Large intestine (tissue), 3 donors: Measurements from ENCODE around the gene CINP. TPM values are rescaled to one million over a fixed set of nuclear protein-coding genes. Genes with fewer than 3 reads are reported as not detected.
A peak's percentile ranks its signal among the peaks of the same experiment; 100 is the strongest.

Experiments
- DNase-seq, 2 donors: peaks; one replicate each; pipeline versions ENCODE4 v3.0.0 to v3.0.0-alpha.2; 2013
- H3K27ac ChIP-seq: one replicate; pipeline ENCODE4 v1.5.1; 2013; ENCODE audit warnings: low read length
- H3K27me3 ChIP-seq: 2 replicates; pipeline ENCODE4 v1.6.1; 2013; ENCODE audit warnings: low read length; ENCODE audit not compliant: control insufficient read depth, insufficient read depth
- H3K36me3 ChIP-seq: 2 replicates; pipeline ENCODE4 v1.6.1; 2013; ENCODE audit warnings: low read length; ENCODE audit not compliant: control insufficient read depth, insufficient read depth
- H3K4me1 ChIP-seq: one replicate; pipeline ENCODE4 v1.6.1; 2013; ENCODE audit warnings: low read length; ENCODE audit not compliant: control insufficient read depth, insufficient read depth
- H3K4me3 ChIP-seq: one replicate; pipeline ENCODE4 v1.5.1; 2013; ENCODE audit warnings: low read length
- H3K9me3 ChIP-seq: one replicate; pipeline ENCODE4 v1.6.1; 2013; ENCODE audit warnings: mild to moderate bottlenecking, low read depth, low read length, moderate library complexity; ENCODE audit not compliant: control insufficient read depth
- WGBS: methylation state at CpG from one replicate; pipeline ENCODE4 v1.1.5; 2013; ENCODE audit warnings: low lambda C conversion rate; ENCODE audit not compliant: insufficient coverage; 5-methylcytosine and 5-hydroxymethylcytosine counted together
- polyA plus RNA-seq: library from polyadenylated mRNA; unstranded; fragments of 120-200 nt; gene quantifications from one replicate; pipeline ENCODE4 v1.2.1, GENCODE V29; 2013

The CINP gene
- polyA plus RNA-seq, 1 donor = 33.4 TPM

GRCh38 chr14:102387086-102387485 is 24.4 kb upstream of the CINP start:
- no peak for DNase-seq
- H3K27ac ChIP-seq = no peak overlapping the region
- H3K9me3 ChIP-seq = no peaks in the 10 kb centered on the region
- peaks cover 2% of the 10 kb centered on the region for H3K36me3 ChIP-seq
- H3K4me3 ChIP-seq = no peak overlapping the region
- no peaks in the 10 kb centered on the region for H3K27me3 ChIP-seq
- H3K4me1 ChIP-seq = peaks cover 4% of the 10 kb centered on the region

GRCh38 chr14:102378830-102379229 is 16.1 kb upstream of the CINP start:
- no peak for DNase-seq
- Histone ChIP-seq H3K27me3 (no peaks in the 10 kb centered on the region), H3K4me1 (no peaks in the 10 kb centered on the region), H3K27ac (no peak overlapping the region), H3K4me3 (no peak overlapping the region), H3K9me3 (no peaks in the 10 kb centered on the region), H3K36me3 (peaks cover 19% of the 10 kb centered on the region)
- WGBS = no CpG with 5 or more reads among the region's 9 CpGs

GRCh38 chr14:102377696-102378095 is 15.0 kb upstream of the CINP start:
- Histone ChIP-seq H3K27ac (no peak overlapping the region), H3K36me3 (peaks cover 19% of the 10 kb centered on the region), H3K4me1 (no peaks in the 10 kb centered on the region), H3K9me3 (no peaks in the 10 kb centered on the region), H3K27me3 (no peaks in the 10 kb centered on the region), H3K4me3 (no peak overlapping the region)
- no peak for DNase-seq

- Histone ChIP-seq H3K4me1 (no peaks in the 10 kb centered on the region), H3K36me3 (peaks cover 17% of the 10 kb centered on the region), H3K4me3 (no peak overlapping the region), H3K27ac (no peak overlapping the region), H3K27me3 (no peaks in the 10 kb centered on the region), H3K9me3 (no peaks in the 10 kb centered on the region)
- no peak for DNase-seq
- 100% methylated on average over 1 of the region's 5 CpGs for WGBS
These were observed 12.4 kb upstream of the CINP start for GRCh38 chr14:102375119-102375518.

GRCh38 chr14:102374264-102374663 is 11.6 kb upstream of the CINP start:
- peaks cover 15% of the 10 kb centered on the region for H3K36me3 ChIP-seq
- H3K27ac ChIP-seq = no peak overlapping the region
- no peaks in the 10 kb centered on the region for H3K4me1 ChIP-seq
- DNase-seq = no peak
- H3K27me3 ChIP-seq = no peaks in the 10 kb centered on the region
- no peak overlapping the region for H3K4me3 ChIP-seq
- no peaks in the 10 kb centered on the region for H3K9me3 ChIP-seq
- WGBS = no CpG with 5 or more reads among the region's 2 CpGs

- WGBS = no CpG with 5 or more reads among the region's 3 CpGs
- peaks cover 12% of the 10 kb centered on the region for H3K36me3 ChIP-seq
- no peaks in the 10 kb centered on the region for H3K27me3 ChIP-seq
- H3K4me1 ChIP-seq = no peaks in the 10 kb centered on the region
- H3K4me3 ChIP-seq = no peak overlapping the region
- H3K9me3 ChIP-seq = no peaks in the 10 kb centered on the region
- no peak overlapping the region for H3K27ac ChIP-seq
- DNase-seq = no peak
These were observed 10.4 kb upstream of the CINP start for GRCh38 chr14:102373110-102373509.

- no peaks in the 10 kb centered on the region for H3K27me3 ChIP-seq
- no peak for DNase-seq
- H3K9me3 ChIP-seq = no peaks in the 10 kb centered on the region
- H3K4me1 ChIP-seq = no peaks in the 10 kb centered on the region
- 100% methylated on average over 1 of the region's 4 CpGs for WGBS
- no peak overlapping the region for H3K4me3 ChIP-seq
- no peaks in the 10 kb centered on the region for H3K36me3 ChIP-seq
- no peak overlapping the region for H3K27ac ChIP-seq
These were observed 8.7 kb upstream of the CINP start for GRCh38 chr14:102371361-102371760.

GRCh38 chr14:102370305-102370809 is 7.7 kb upstream of the CINP start:
- H3K27ac ChIP-seq = no peak overlapping the region
- H3K27me3 ChIP-seq = no peaks in the 10 kb centered on the region
- no peaks in the 10 kb centered on the region for H3K4me1 ChIP-seq
- DNase-seq = no peak
- H3K4me3 ChIP-seq = no peak overlapping the region
- WGBS = no CpG with 5 or more reads among the region's 11 CpGs
- H3K9me3 ChIP-seq = no peaks in the 10 kb centered on the region
- no peaks in the 10 kb centered on the region for H3K36me3 ChIP-seq

- Histone ChIP-seq H3K4me1 (peaks cover 17% of the 10 kb centered on the region), H3K27ac (peak overlapping the region; percentile 66), H3K9me3 (no peaks in the 10 kb centered on the region), H3K36me3 (peaks cover 7% of the 10 kb centered on the region), H3K4me3 (peak overlapping the region; percentile 71), H3K27me3 (no peaks in the 10 kb centered on the region)
- DNase-seq = peak; percentile 18 to 58
- 18% methylated on average over 4 of the region's 53 CpGs for WGBS
These were observed 673 bp upstream of the CINP start for GRCh38 chr14:102363182-102363943.

GRCh38 chr14:102362084-102362483 is 606 bp downstream of the CINP start:
- no CpG with 5 or more reads among the region's 4 CpGs for WGBS
- peak overlapping the region; percentile 92 for H3K4me3 ChIP-seq
- H3K27ac ChIP-seq = peak overlapping the region; percentile 85
- no peak for DNase-seq
- H3K9me3 ChIP-seq = no peaks in the 10 kb centered on the region
- H3K36me3 ChIP-seq = peaks cover 18% of the 10 kb centered on the region
- no peaks in the 10 kb centered on the region for H3K27me3 ChIP-seq
- H3K4me1 ChIP-seq = peaks cover 17% of the 10 kb centered on the region

- no CpG with 5 or more reads among the region's 3 CpGs for WGBS
- Histone ChIP-seq H3K27ac (no peak overlapping the region), H3K27me3 (no peaks in the 10 kb centered on the region), H3K4me1 (peaks cover 17% of the 10 kb centered on the region), H3K36me3 (peaks cover 30% of the 10 kb centered on the region), H3K4me3 (no peak overlapping the region), H3K9me3 (no peaks in the 10 kb centered on the region)
- no peak for DNase-seq
These were observed 2.3 kb downstream of the CINP start for GRCh38 chr14:102360388-102360787.
